PC-3 (cell line): ENCODE data around the gene MBTD1. TPM values are rescaled to one million over a fixed set of nuclear protein-coding genes. Genes with fewer than 3 reads are reported as not detected.
A peak's percentile ranks its signal among the peaks of the same experiment; 100 is the strongest.

ENCODE experiments used
- ATAC-seq: fragments of 200-7000 bp; cut with Tn5 transposase; 2 replicates; pipeline ENCODE4 v1.9.1; 2020; ENCODE audit warnings: mild to moderate bottlenecking, moderate library complexity
- BruUV-seq: library from RNA; stranded (reverse); fragments of 400-500 nt; replicated peaks from 2 replicates; lab custom pipeline; 2021; lab: Mats Ljungman, UMichigan
- CTCF ChIA-PET: fragments of 300-600 bp; sonication (Branson Sonifier 250); formaldehyde crosslinking; loops from one replicate; lab custom pipeline; 2022; ENCODE audit warnings: antibody characterized with exemption; lab: Charles Lee
- POLR2A ChIA-PET: fragments of 300-600 bp; sonication (Branson Sonifier 250); formaldehyde crosslinking; loops from one replicate; lab custom pipeline; 2022; ENCODE audit warnings: antibody characterized with exemption; ENCODE audit not compliant: unreplicated experiment; lab: Charles Lee
- DNase-seq: peaks from one replicate; pipeline ENCODE4 v3.0.0-alpha.2; 2015
- H2AFZ ChIP-seq: fragments of 300-600 bp; sonication (generic); 2 replicates; pipeline ENCODE4 v1.6.0; 2016; ENCODE audit warnings: antibody characterized with exemption, low read length
- H3F3A ChIP-seq: fragments of 300-600 bp; sonication (generic); one replicate; pipeline ENCODE4 v1.6.0; 2017; ENCODE audit warnings: antibody characterized with exemption, low read length, control low read depth, mild to moderate bottlenecking; ENCODE audit not compliant: unreplicated experiment
- H3K27ac ChIP-seq: fragments of 300-600 bp; sonication (generic); 2 replicates; pipeline ENCODE4 v1.5.1; 2016; ENCODE audit warnings: mild to moderate bottlenecking, low read length
- H3K27me3 ChIP-seq: fragments of 300-600 bp; sonication (generic); 2 replicates; pipeline ENCODE4 v1.6.1; 2016; ENCODE audit warnings: low read length, mixed read lengths
- H3K36me3 ChIP-seq: fragments of 300-600 bp; sonication (generic); 2 replicates; pipeline ENCODE4 v1.6.1; 2016; ENCODE audit warnings: low read depth, mixed run types, low read length, mixed read lengths
- H3K4me1 ChIP-seq: fragments of 300-600 bp; sonication (generic); 2 replicates; pipeline ENCODE4 v1.5.1; 2016; ENCODE audit warnings: low read length; ENCODE audit not compliant: insufficient read depth
- H3K4me2 ChIP-seq: fragments of 300-600 bp; sonication (generic); 2 replicates; pipeline ENCODE4 v1.6.0; 2016; ENCODE audit warnings: low read length
- H3K4me3 ChIP-seq: fragments of 300-600 bp; sonication (generic); 2 replicates; pipeline ENCODE4 v1.5.1; 2016; ENCODE audit warnings: mild to moderate bottlenecking, low read length, mixed read lengths
- H3K79me2 ChIP-seq: fragments of 300-600 bp; sonication (generic); 2 replicates; pipeline ENCODE4 v1.6.1; 2017; ENCODE audit warnings: low read length, mixed read lengths
- H3K9ac ChIP-seq: fragments of 300-600 bp; sonication (generic); 2 replicates; pipeline ENCODE4 v1.6.0; 2016; ENCODE audit warnings: mild to moderate bottlenecking, low read length
- H3K9me2 ChIP-seq: fragments of 300-600 bp; sonication (generic); replicated peaks from 2 replicates; pipeline ENCODE4 v1.6.1; 2016; ENCODE audit warnings: mixed run types, low read length, mixed read lengths
- H3K9me3 ChIP-seq: fragments of 300-600 bp; sonication (generic); 2 replicates; pipeline ENCODE4 v1.6.1; 2016; ENCODE audit warnings: low read length, mixed read lengths
- H4K20me1 ChIP-seq: fragments of 300-600 bp; sonication (generic); 2 replicates; pipeline ENCODE4 v1.6.1; 2016; ENCODE audit warnings: low read length, mixed read lengths
- EZH2 ChIP-seq: fragments of 300-600 bp; sonication (generic); IDR thresholded peaks from one replicate; pipeline ENCODE4 v1.6.1; 2017; ENCODE audit warnings: antibody characterized with exemption, mild to moderate bottlenecking, low read length; ENCODE audit not compliant: unreplicated experiment
- EZH2phosphoT487 ChIP-seq: fragments of 300-600 bp; sonication (generic); IDR thresholded peaks from 2 replicates; pipeline ENCODE4 v1.6.1; 2018; ENCODE audit warnings: mild to moderate bottlenecking, antibody characterized with exemption, low read length, borderline replicate concordance
- intact Hi-C: fragments of 100-400 bp; cut with micrococcal nuclease; formaldehyde crosslinking; loops from 2 replicates; pipeline ENCODE4 v1.9.0; 2023
- total RNA-seq: library from RNA; depleted of rRNA; stranded (reverse); fragments of >200 nt; gene quantifications from 2 replicates; pipeline ENCODE4 v1.2.3, GENCODE V29; 2014
- TF ChIP-seq, protein P1 (sequence below): fragments of 300-600 bp; sonication (generic); conservative IDR thresholded peaks from 2 replicates; pipeline ENCODE4 v1.5.1; 2017; ENCODE audit warnings: antibody characterized with exemption, low read depth, mild to moderate bottlenecking, low read length

The MBTD1 gene
- total RNA-seq, 1 experiment from 2014 or later, result 13.8 TPM

DNA sequence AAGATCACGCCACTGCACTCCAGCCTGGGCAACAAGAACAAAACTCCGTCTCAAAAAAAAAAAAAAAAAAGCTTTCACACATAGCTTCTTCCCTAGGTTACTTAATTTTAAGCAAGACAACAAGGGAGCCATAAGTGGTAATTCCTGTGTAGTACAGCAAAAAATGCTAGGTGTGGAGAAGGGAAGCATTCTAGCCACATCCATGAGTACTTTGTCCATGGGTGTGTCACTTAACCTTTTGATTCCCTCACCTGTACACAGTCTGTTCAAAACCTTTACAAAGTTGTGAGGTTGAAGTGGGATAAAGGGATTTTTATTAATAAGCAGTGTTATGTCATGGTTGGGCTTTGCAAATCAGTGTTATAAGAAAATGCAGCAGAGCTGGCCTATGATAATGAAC lies 89.1 kb downstream of the MBTD1 start:
- TF ChIP-seq EZH2, result no peak
- TF ChIP-seq EZH2phosphoT487, result no peak
- TF ChIP-seq, protein P1, sequence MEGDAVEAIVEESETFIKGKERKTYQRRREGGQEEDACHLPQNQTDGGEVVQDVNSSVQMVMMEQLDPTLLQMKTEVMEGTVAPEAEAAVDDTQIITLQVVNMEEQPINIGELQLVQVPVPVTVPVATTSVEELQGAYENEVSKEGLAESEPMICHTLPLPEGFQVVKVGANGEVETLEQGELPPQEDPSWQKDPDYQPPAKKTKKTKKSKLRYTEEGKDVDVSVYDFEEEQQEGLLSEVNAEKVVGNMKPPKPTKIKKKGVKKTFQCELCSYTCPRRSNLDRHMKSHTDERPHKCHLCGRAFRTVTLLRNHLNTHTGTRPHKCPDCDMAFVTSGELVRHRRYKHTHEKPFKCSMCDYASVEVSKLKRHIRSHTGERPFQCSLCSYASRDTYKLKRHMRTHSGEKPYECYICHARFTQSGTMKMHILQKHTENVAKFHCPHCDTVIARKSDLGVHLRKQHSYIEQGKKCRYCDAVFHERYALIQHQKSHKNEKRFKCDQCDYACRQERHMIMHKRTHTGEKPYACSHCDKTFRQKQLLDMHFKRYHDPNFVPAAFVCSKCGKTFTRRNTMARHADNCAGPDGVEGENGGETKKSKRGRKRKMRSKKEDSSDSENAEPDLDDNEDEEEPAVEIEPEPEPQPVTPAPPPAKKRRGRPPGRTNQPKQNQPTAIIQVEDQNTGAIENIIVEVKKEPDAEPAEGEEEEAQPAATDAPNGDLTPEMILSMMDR, result no peak

DNA sequence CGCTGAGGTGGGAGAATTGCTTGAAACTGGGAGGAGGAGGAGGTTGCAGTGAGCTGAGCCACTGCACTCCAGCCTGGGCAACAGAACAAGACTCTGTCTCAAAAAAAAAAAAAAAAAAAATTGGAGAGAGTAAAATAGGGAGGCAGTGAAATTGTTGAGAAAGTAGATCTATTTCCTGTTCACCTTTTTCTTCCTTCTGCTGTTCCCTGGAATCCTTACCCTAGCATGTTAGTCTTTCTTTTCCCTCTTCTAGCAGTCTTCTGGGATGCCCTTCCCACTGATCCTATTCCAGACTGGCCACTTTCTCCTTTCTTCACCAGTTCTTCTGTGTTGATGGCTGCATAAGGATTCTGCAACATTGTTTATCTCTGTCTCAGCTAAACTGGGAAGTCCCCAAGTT lies 90.5 kb downstream of the MBTD1 start:
- Histone ChIP-seq H4K20me1 (peaks cover 26% of the 10 kb centered on the region), H2AFZ (no peak overlapping the region), H3K36me3 (peaks cover 48% of the 10 kb centered on the region), H3K4me2 (no peak overlapping the region), H3F3A (no peaks in the 10 kb centered on the region), H3K9me3 (no peaks in the 10 kb centered on the region), H3K27me3 (no peaks in the 10 kb centered on the region), H3K9ac (no peak overlapping the region), H3K27ac (no peak overlapping the region), H3K9me2 (no peaks in the 10 kb centered on the region), H3K4me3 (no peak overlapping the region), H3K79me2 (peaks cover 37% of the 10 kb centered on the region), H3K4me1 (peaks cover 21% of the 10 kb centered on the region)
- BruUV-seq, result no TSS peak
- no peak for TF ChIP-seq EZH2
- TF ChIP-seq, protein P1, result no peak
- no peak for TF ChIP-seq EZH2phosphoT487
- DNase-seq (no peak), ATAC-seq (no peak)
- intact Hi-C loops, result loop anchor here (5.0 kb wide), 1 partner anchor 93 kb away; the partner anchor contains the start of genes MBTD1 and UTP18
- ChIA-PET CTCF (no interaction called here), POLR2A (no interaction called here)

More for the DNA sequence above, 89.1 kb downstream of the MBTD1 start:
- H3K4me2 ChIP-seq, result no peak overlapping the region
- no peaks in the 10 kb centered on the region for H3K9me2 ChIP-seq
- POLR2A ChIA-PET, result interaction anchor here (0.6 kb wide), 1 partner anchor 318 kb away, joined by 3 read pairs; no protein-coding TSS in a partner anchor
- H3K9ac ChIP-seq, result no peak overlapping the region
- peaks cover 37% of the 10 kb centered on the region for H3K79me2 ChIP-seq
- H3K9me3 ChIP-seq, result no peaks in the 10 kb centered on the region
- no TSS peak for BruUV-seq
- CTCF ChIA-PET, result no interaction called here
- no peak overlapping the region for H3K27ac ChIP-seq
- peaks cover 52% of the 10 kb centered on the region for H3K36me3 ChIP-seq
- intact Hi-C loops, result no loop called here
- H2AFZ ChIP-seq, result no peak overlapping the region
- no peaks in the 10 kb centered on the region for H3F3A ChIP-seq
- ATAC-seq, result no peak
- peaks cover 26% of the 10 kb centered on the region for H4K20me1 ChIP-seq
- no peaks in the 10 kb centered on the region for H3K27me3 ChIP-seq
- no peak overlapping the region for H3K4me3 ChIP-seq
- DNase-seq, result no peak
- H3K4me1 ChIP-seq, result peaks cover 19% of the 10 kb centered on the region

DNA sequence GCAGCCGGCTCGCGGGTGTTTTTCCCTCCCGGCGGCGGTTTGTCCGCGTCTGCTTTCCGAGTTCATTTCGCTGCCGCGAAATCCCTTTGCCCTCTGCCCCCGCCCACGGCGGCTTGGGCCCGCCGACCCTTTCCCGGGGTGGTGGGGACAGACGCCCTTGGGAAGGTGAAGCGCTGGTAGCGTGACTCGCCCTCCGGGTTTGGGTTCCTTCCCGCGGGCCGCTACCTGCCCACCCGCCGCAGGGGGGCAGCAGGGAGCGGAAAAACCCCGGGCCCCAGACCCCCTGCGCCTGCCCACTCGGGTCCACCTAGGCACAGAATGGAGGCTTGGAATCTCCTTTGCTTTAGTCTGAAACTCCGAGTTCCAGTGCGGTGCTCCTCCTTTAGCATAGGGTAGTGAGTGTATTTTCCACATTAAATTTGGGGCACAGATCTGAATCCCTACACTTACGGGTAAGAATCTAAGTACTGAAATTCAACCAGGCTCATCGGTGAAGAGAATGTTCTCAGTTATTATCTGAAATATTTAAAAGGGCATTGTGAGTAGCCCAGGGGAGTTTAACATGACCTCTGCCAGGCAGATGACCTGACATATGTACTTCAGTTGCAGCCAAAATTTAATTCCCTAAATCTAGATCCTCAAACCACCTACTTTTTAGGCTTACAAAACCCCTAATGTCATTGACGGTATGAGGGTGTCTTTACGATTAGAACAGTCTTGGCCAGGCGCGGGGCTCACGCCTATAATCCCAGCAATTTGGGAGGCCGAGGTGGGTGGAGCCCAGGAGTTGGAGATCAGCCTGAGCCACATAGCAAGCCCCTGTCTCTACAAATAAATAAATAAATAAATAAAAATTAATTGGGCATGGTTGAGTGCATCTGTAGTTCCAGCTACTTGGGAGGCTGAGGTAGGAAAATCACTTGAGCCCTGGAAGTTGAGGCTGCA lies 92.6 kb downstream of the MBTD1 start:
- CTCF ChIA-PET, result no interaction called here

More for the DNA sequence above, 92.6 kb downstream of the MBTD1 start:
- ATAC-seq, result peak; percentile 39
- Histone ChIP-seq H3K27me3 (no peaks in the 10 kb centered on the region), H3K9ac (peak overlapping the region; percentile 97), H3K9me3 (no peaks in the 10 kb centered on the region), H3F3A (peaks cover 4% of the 10 kb centered on the region), H3K36me3 (peaks cover 52% of the 10 kb centered on the region), H3K4me1 (peaks cover 21% of the 10 kb centered on the region), H3K4me3 (peak overlapping the region; percentile 81), H3K27ac (peak overlapping the region; percentile 72), H3K9me2 (no peaks in the 10 kb centered on the region), H4K20me1 (peaks cover 26% of the 10 kb centered on the region), H3K79me2 (peaks cover 37% of the 10 kb centered on the region), H2AFZ (peak overlapping the region; percentile 51), H3K4me2 (peak overlapping the region; percentile 94)
- DNase-seq, result peak; percentile 70
- TSS peak; percentile 58 for BruUV-seq
- intact Hi-C loops, result loop anchor here (1.0 to 5.0 kb wide), 2 partner anchors 46 to 95 kb away; partner anchors contain the start of genes MBTD1 and UTP18
- POLR2A ChIA-PET, result no interaction called here
- TF ChIP-seq EZH2phosphoT487, result no peak
- no peak for TF ChIP-seq EZH2
- TF ChIP-seq, protein P1, result peak; percentile 91
